Effector memory CD4-positive, alpha-beta T cell (primary cell): ENCODE measurements around the gene ARHGAP24.

Source experiments
- DNase-seq, 3 donors: peaks; one replicate each; pipeline ENCODE4 v3.0.0-alpha.2; 2020
- H3K27ac ChIP-seq: 2 replicates; pipeline ENCODE4 v1.7.0; 2013; ENCODE audit warnings: mild to moderate bottlenecking, low read length, moderate library complexity; ENCODE audit not compliant: insufficient read depth, poor library complexity, severe bottlenecking
- H3K27me3 ChIP-seq: replicated peaks from 2 replicates; pipeline ENCODE4 v1.7.0; 2013; ENCODE audit warnings: mild to moderate bottlenecking, low read length; ENCODE audit not compliant: insufficient read depth, control insufficient read depth, poor library complexity, severe bottlenecking
- H3K36me3 ChIP-seq: 2 replicates; pipeline ENCODE4 v1.7.0; 2013; ENCODE audit warnings: mild to moderate bottlenecking, low read length, moderate library complexity; ENCODE audit not compliant: control insufficient read depth, insufficient read depth
- H3K4me1 ChIP-seq: 2 replicates; pipeline ENCODE4 v1.7.0; 2013; ENCODE audit warnings: low read length, mild to moderate bottlenecking; ENCODE audit not compliant: control insufficient read depth, insufficient read depth, poor library complexity, severe bottlenecking
- H3K4me3 ChIP-seq: 2 replicates; pipeline ENCODE4 v1.7.0; 2013; ENCODE audit warnings: low read length, low read depth, mild to moderate bottlenecking; ENCODE audit not compliant: insufficient read depth, poor library complexity, severe bottlenecking
- H3K9me3 ChIP-seq: 2 replicates; pipeline ENCODE4 v1.7.0; 2013; ENCODE audit warnings: mild to moderate bottlenecking, low read length, moderate library complexity; ENCODE audit not compliant: control insufficient read depth

Gene ARHGAP24

GRCh38 chr4:85741921-85742591 lies 267.1 kb downstream of the ARHGAP24 start:
- Histone ChIP-seq H3K9me3 (no peaks in the 10 kb centered on the region), H3K27me3 (no peaks in the 10 kb centered on the region), H3K27ac (no peak overlapping the region), H3K4me3 (no peak overlapping the region), H3K36me3 (no peaks in the 10 kb centered on the region), H3K4me1 (no peaks in the 10 kb centered on the region)
- DNase-seq = no peak

- Histone ChIP-seq H3K9me3 (no peaks in the 10 kb centered on the region), H3K27ac (no peak overlapping the region), H3K4me1 (no peaks in the 10 kb centered on the region), H3K36me3 (no peaks in the 10 kb centered on the region), H3K4me3 (no peak overlapping the region), H3K27me3 (no peaks in the 10 kb centered on the region)
- DNase-seq = no peak
Observed at GRCh38 chr4:85744950-85745349, 270.0 kb downstream of the ARHGAP24 start.

DNA sequence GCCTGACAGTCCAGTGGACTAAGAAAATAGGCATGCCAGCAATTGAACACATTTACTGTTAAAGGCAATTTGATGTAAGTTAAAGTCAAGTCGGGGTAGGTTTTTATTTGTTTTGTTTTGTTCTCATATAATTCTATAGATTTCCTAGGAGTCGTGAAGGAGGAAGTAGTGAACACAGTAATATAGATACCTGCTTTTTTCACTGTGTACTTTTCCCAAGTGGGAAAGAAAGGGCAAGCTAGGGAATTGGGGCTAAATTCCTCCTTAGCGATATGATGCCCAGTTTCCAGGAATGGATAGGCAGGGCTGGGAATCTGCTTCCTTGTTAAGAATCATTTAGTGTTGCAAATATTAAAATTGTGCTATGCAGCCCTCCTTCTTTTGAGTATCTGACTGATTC lies 271.0 kb downstream of the ARHGAP24 start:
- H3K27ac ChIP-seq = no peak overlapping the region
- no peak for DNase-seq
- no peaks in the 10 kb centered on the region for H3K36me3 ChIP-seq
- no peaks in the 10 kb centered on the region for H3K4me1 ChIP-seq
- H3K4me3 ChIP-seq = no peak overlapping the region
- no peaks in the 10 kb centered on the region for H3K9me3 ChIP-seq
- H3K27me3 ChIP-seq = no peaks in the 10 kb centered on the region

DNA sequence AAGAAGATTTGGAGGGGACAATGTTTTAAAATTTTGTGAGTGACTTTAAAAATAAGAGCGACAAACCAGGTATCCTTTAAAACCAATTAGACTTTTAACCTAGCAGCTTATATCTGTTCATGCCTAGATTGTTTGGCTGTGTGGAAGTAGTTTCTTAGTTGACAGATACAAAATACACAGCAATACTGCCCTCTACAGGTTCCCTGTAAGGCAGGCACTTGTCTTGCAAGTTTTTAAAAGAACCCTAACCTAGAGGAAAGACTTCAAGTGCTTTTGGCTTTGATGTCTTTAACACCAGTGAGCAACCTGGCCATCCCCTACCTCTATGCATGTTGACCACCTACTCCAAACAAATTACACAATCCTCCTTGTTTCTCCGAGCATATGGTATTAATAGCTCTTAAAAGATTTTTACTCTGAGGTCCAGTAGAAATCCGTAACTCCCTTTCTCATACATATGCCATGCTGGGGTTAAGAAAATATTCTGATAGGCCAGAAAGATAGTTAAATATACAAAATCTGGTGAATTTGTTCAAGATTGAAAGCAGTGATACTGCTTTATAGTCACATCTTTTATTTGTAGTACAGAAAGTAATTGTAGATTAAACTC lies 273.0 kb downstream of the ARHGAP24 start:
- no peaks in the 10 kb centered on the region for H3K27me3 ChIP-seq
- no peak for DNase-seq
- no peaks in the 10 kb centered on the region for H3K9me3 ChIP-seq
- H3K4me1 ChIP-seq = no peaks in the 10 kb centered on the region
- H3K27ac ChIP-seq = no peak overlapping the region
- H3K36me3 ChIP-seq = no peaks in the 10 kb centered on the region
- no peak overlapping the region for H3K4me3 ChIP-seq

DNA sequence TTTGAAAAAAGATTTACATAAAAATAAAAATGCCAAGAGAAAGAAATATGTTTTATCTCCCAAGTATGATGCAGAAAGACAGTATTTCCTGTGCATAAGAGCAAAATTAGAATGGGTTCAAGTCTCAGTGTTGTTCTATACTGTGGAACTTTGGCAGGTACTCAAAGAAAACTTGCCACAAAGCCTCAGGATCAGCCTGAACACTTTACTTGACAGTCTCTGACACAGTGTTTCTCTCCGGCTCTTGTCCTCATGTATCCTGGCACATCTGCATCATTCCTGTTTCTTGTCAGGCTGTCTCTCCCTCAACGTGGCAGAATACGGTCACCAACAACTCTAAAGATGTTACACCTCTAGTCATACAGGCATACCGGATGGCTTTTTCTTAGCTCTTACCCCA lies 273.7 kb downstream of the ARHGAP24 start:
- no peak for DNase-seq
- H3K27me3 ChIP-seq = no peaks in the 10 kb centered on the region
- H3K36me3 ChIP-seq = no peaks in the 10 kb centered on the region
- H3K27ac ChIP-seq = no peak overlapping the region
- H3K9me3 ChIP-seq = no peaks in the 10 kb centered on the region
- H3K4me1 ChIP-seq = no peaks in the 10 kb centered on the region
- H3K4me3 ChIP-seq = no peak overlapping the region

- no peak overlapping the region for H3K27ac ChIP-seq
- H3K4me1 ChIP-seq = no peaks in the 10 kb centered on the region
- H3K9me3 ChIP-seq = no peaks in the 10 kb centered on the region
- H3K36me3 ChIP-seq = no peaks in the 10 kb centered on the region
- DNase-seq = no peak
- no peak overlapping the region for H3K4me3 ChIP-seq
- H3K27me3 ChIP-seq = no peaks in the 10 kb centered on the region
Observed at GRCh38 chr4:85751866-85752265, 276.9 kb downstream of the ARHGAP24 start.

DNA sequence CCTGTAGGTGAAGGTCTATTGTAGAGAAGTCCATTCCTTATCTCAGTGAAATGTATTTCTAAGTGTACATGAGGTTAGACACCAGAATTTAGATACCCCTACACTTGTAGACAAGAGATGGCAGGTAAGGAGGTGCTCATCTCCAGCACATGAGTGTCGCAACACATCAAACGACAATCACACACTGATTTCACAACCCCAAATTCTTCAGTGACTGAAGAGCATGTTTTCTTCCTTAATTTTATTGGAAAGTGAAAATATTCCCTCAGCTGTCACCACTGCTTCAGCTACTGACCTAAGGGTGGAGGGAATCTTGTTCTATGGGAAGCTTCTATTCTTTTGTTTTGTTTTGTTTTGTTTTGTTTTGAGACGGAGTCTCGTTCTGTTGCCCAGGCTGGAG lies 280.3 kb downstream of the ARHGAP24 start:
- H3K4me1 ChIP-seq = no peaks in the 10 kb centered on the region
- no peaks in the 10 kb centered on the region for H3K9me3 ChIP-seq
- H3K4me3 ChIP-seq = no peak overlapping the region
- no peaks in the 10 kb centered on the region for H3K27me3 ChIP-seq
- no peak for DNase-seq
- no peak overlapping the region for H3K27ac ChIP-seq
- no peaks in the 10 kb centered on the region for H3K36me3 ChIP-seq

- Histone ChIP-seq H3K4me3 (no peak overlapping the region), H3K27ac (no peak overlapping the region), H3K36me3 (no peaks in the 10 kb centered on the region), H3K9me3 (no peaks in the 10 kb centered on the region), H3K4me1 (no peaks in the 10 kb centered on the region), H3K27me3 (no peaks in the 10 kb centered on the region)
- DNase-seq = no peak
Observed at GRCh38 chr4:85756938-85757337, 282.0 kb downstream of the ARHGAP24 start.

DNA sequence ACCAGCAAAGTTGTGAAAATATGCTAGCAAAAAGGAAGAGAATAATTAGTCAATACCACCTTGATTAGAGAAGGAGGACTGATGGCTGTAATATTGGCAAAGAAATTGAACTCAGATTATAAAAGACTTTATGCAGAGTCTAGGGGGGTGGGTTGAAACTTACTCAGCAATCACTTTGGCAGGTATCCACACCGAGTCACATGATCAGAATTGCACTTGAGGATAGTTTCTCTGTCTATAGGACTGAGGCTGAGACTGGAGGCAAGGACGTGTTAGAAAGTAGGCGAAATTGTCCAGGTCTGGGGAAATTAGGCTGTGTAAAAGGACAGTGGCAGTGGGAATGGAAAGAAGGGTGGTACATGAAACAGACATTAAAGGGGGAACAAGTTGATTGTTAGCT lies 284.4 kb downstream of the ARHGAP24 start:
- Histone ChIP-seq H3K27me3 (no peaks in the 10 kb centered on the region), H3K9me3 (no peaks in the 10 kb centered on the region), H3K36me3 (no peaks in the 10 kb centered on the region), H3K27ac (no peak overlapping the region), H3K4me1 (no peaks in the 10 kb centered on the region), H3K4me3 (no peak overlapping the region)
- no peak for DNase-seq

DNA sequence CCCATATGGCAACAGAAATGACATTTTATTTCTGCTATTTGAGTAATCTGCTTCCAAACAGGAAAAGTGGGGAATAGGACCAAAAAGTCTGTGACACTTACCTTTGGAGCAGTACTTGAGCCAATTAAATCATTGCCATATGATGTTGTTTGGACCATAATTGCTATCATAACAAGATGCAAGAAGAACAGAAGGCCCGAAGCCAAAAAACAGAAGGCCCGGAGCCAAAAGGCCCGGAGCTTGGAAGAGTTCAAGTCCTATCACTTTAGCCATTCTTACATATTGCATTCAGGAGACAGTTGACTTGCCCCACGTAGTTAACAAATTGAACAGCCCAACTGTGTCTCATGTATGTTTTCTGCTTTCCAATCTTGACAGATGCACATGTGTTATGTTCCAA lies 285.6 kb downstream of the ARHGAP24 start:
- no peaks in the 10 kb centered on the region for H3K36me3 ChIP-seq
- no peaks in the 10 kb centered on the region for H3K4me1 ChIP-seq
- DNase-seq = no peak
- H3K4me3 ChIP-seq = no peak overlapping the region
- H3K27ac ChIP-seq = no peak overlapping the region
- H3K9me3 ChIP-seq = no peaks in the 10 kb centered on the region
- no peaks in the 10 kb centered on the region for H3K27me3 ChIP-seq
